ENCODE results near the gene TESPA1. TPM values are rescaled to one million over a fixed set of nuclear protein-coding genes. Genes with fewer than 3 reads are reported as not detected.

The TESPA1 gene
- total RNA-seq, 1 experiment from 2014 or later = 0.39 TPM

GRCh38 chr12:54988402-54989054, 4.0 kb upstream of the TESPA1 start:
- no peak overlapping the region for H3K27ac Mint-ChIP-seq
- ChIA-PET POLR2A (no interaction called here), CTCF (interaction anchor here (1.1 to 1.9 kb wide), 2 partner anchors 80 to 84 kb away, joined by 3 to 14 read pairs; no protein-coding TSS in a partner anchor)
- no peaks in the 10 kb centered on the region for H3K36me3 Mint-ChIP-seq
- ATAC-seq = no peak
- TF ChIP-seq MXD4 (CRISPR knock-in tag; IDR thresholded peaks at IDR 0.05; ENCODE audit: borderline replicate concordance) (no peak), ZNF232 (CRISPR knock-in tag; IDR thresholded peaks at IDR 0.05) (no peak), NFYB (CRISPR knock-in tag; conservative IDR thresholded peaks at IDR 0.05; ENCODE audit: low read depth) (no peak), ZBTB43 (CRISPR knock-in tag; IDR thresholded peaks at IDR 0.05) (no peak), CREM (CRISPR knock-in tag; IDR thresholded peaks at IDR 0.05) (no peak), ZNF317 (CRISPR knock-in tag; IDR thresholded peaks at IDR 0.05; ENCODE audit: borderline replicate concordance, low read depth) (no peak), FOXK1 (CRISPR knock-in tag; IDR thresholded peaks at IDR 0.05) (no peak), ZNF396 (CRISPR knock-in tag; IDR thresholded peaks at IDR 0.05; ENCODE audit: borderline replicate concordance) (no peak), HMGA2 (CRISPR knock-in tag; IDR thresholded peaks at IDR 0.05) (no peak), ETV6 (CRISPR knock-in tag; IDR thresholded peaks at IDR 0.05) (no peak), MAX (CRISPR knock-in tag; IDR thresholded peaks at IDR 0.05) (no peak)
- H3K27me3 Mint-ChIP-seq (ENCODE audit: low read depth) = no peaks in the 10 kb centered on the region
- H3K4me1 Mint-ChIP-seq = no peaks in the 10 kb centered on the region
- H3K4me3 Mint-ChIP-seq = no peak overlapping the region
- H3K9me3 Mint-ChIP-seq = 0 out of 2 replicates have a peak, but pooled peaks cover 5% of the 10 kb centered on the region
- no peak for DNase-seq (ENCODE audit: low spot score)

GRCh38 chr12:54987611-54988231, 3.2 kb upstream of the TESPA1 start:
- H3K27ac Mint-ChIP-seq = no peak overlapping the region
- CTCF ChIA-PET = interaction anchor here (1.1 to 1.9 kb wide), 2 partner anchors 81 to 85 kb away, joined by 3 to 14 read pairs; no protein-coding TSS in a partner anchor
- TF ChIP-seq HMGXB4 (CRISPR knock-in tag; IDR thresholded peaks at IDR 0.05) (no peak), CREM (CRISPR knock-in tag; IDR thresholded peaks at IDR 0.05) (no peak), PREB (CRISPR knock-in tag; IDR thresholded peaks at IDR 0.05; ENCODE audit: borderline replicate concordance) (no peak), USF1 (CRISPR knock-in tag; IDR thresholded peaks at IDR 0.05) (no peak), MYBL2 (CRISPR knock-in tag; IDR thresholded peaks at IDR 0.05) (no peak), PRDM15 (CRISPR knock-in tag; IDR thresholded peaks at IDR 0.05) (no peak), NR2C2 (CRISPR knock-in tag; IDR thresholded peaks at IDR 0.05) (no peak), FOXJ3 (CRISPR knock-in tag; IDR thresholded peaks at IDR 0.05; ENCODE audit: borderline replicate concordance) (no peak), ZNF423 (CRISPR knock-in tag; IDR thresholded peaks at IDR 0.05) (no peak), ARID4B (CRISPR knock-in tag; IDR thresholded peaks at IDR 0.05; ENCODE audit: borderline replicate concordance) (no peak)

More at GRCh38 chr12:54987611-54988231, 3.2 kb upstream of the TESPA1 start:
- POLR2A ChIA-PET = no interaction called here
- no peak for DNase-seq (ENCODE audit: low spot score)
- Mint-ChIP-seq H3K36me3 (no peaks in the 10 kb centered on the region), H3K4me3 (no peak overlapping the region), H3K4me1 (no peaks in the 10 kb centered on the region), H3K27me3 (ENCODE audit: low read depth) (no peaks in the 10 kb centered on the region), H3K9me3 (0 out of 2 replicates have a peak, but pooled peaks cover 5% of the 10 kb centered on the region)
- ATAC-seq = no peak
